CD4-positive, alpha-beta memory T cell (primary cell): ENCODE results near the gene SGIP1. TPM values are rescaled to one million over a fixed set of nuclear protein-coding genes. Genes with fewer than 3 reads are reported as not detected.
A peak's percentile ranks its signal among the peaks of the same experiment; 100 is the strongest.

Experiments
- CTCF ChIA-PET: fragments of 350-600 bp; sonication (Branson Sonifier 250); formaldehyde crosslinking; loops from one replicate; lab custom pipeline; 2021; ENCODE audit warnings: inconsistent platforms; ENCODE audit not compliant: partially characterized antibody; lab: Charles Lee
- POLR2A ChIA-PET: fragments of 350-600 bp; sonication (Branson Sonifier 250); formaldehyde crosslinking; loops from one replicate; lab custom pipeline; 2021; ENCODE audit not compliant: partially characterized antibody; lab: Charles Lee
- DNase-seq, 5 donors: peaks; one replicate each; pipeline versions ENCODE4 v3.0.0 to v3.0.0-alpha.2; 2020 to 2022; ENCODE audit warnings: mixed read lengths in 1 of 5
- H3K27ac ChIP-seq: one replicate; pipeline ENCODE4 v1.7.0; 2013; ENCODE audit warnings: low read depth, low read length
- H3K27me3 ChIP-seq: 2 replicates; pipeline ENCODE4 v1.7.0; 2013; ENCODE audit warnings: mild to moderate bottlenecking, low read length, moderate library complexity; ENCODE audit not compliant: insufficient read depth
- H3K36me3 ChIP-seq: 2 replicates; pipeline ENCODE4 v1.7.0; 2013; ENCODE audit warnings: mild to moderate bottlenecking, low read length, moderate library complexity; ENCODE audit not compliant: insufficient read depth
- H3K4me1 ChIP-seq: 2 replicates; pipeline ENCODE4 v1.7.0; 2013; ENCODE audit warnings: mild to moderate bottlenecking, low read length, moderate library complexity; ENCODE audit not compliant: insufficient read depth
- H3K4me3 ChIP-seq, 2 donors: one replicate each; pipeline ENCODE4 v1.7.0; 2013; ENCODE audit warnings: low read length in 2 of 2, mild to moderate bottlenecking in 1 of 2
- H3K9me3 ChIP-seq, 2 donors: one replicate each; pipeline ENCODE4 v1.7.0; 2013; ENCODE audit warnings: low read length in 2 of 2, control low read depth in 1 of 2; ENCODE audit not compliant: control insufficient read depth in 1 of 2
- H3K27ac Mint-ChIP-seq, 7 donors: one replicate each; pipeline ENCODE4 v1.8.0; 2020 to 2021; ENCODE audit warnings: mixed read lengths in 7 of 7, mild to moderate bottlenecking in 6 of 7, inconsistent platforms in 3 of 7, moderate library complexity in 3 of 7
- H3K27me3 Mint-ChIP-seq, 2 donors: one replicate each; pipeline ENCODE4 v1.8.0; 2020 to 2021; ENCODE audit warnings: mixed read lengths in 2 of 2
- H3K36me3 Mint-ChIP-seq, 2 donors: one replicate each; pipeline ENCODE4 v1.8.0; 2020 to 2021; ENCODE audit warnings: mixed read lengths in 2 of 2, inconsistent platforms in 1 of 2, mild to moderate bottlenecking in 1 of 2
- H3K4me1 Mint-ChIP-seq, 4 donors: one replicate each; pipeline ENCODE4 v1.8.0; 2020 to 2021; ENCODE audit warnings: mixed read lengths in 4 of 4, mild to moderate bottlenecking in 1 of 4
- H3K4me3 Mint-ChIP-seq, 8 donors: one replicate each; pipeline ENCODE4 v1.8.0; 2020 to 2021; ENCODE audit warnings: mixed read lengths in 8 of 8, mild to moderate bottlenecking in 7 of 8, moderate library complexity in 6 of 8, inconsistent platforms in 3 of 8
- H3K9me3 Mint-ChIP-seq, 8 donors: one replicate each; pipeline ENCODE4 v1.8.0; 2020 to 2021; ENCODE audit warnings: mixed read lengths in 8 of 8, mild to moderate bottlenecking in 5 of 8, inconsistent platforms in 3 of 8, moderate library complexity in 1 of 8
- intact Hi-C: fragments of 100-400 bp; cut with micrococcal nuclease; formaldehyde crosslinking; loops from one replicate; pipeline ENCODE4 v1.15.1; 2023
- polyA plus RNA-seq, 2 donors: library from polyadenylated mRNA; unstranded; fragments of 300-500 nt; fragmentation: Illumina TruSeq; gene quantifications; one replicate each; pipeline ENCODE4 v1.2.3, GENCODE V29; 2021
- total RNA-seq, 2 experiments: library from RNA; stranded (reverse); gene quantifications; one replicate each; pipeline ENCODE4 v1.2.3, GENCODE V29; 2021

The SGIP1 gene
- total and polyA plus RNA-seq, 4 experiments from 2014 or later: not detected

DNA sequence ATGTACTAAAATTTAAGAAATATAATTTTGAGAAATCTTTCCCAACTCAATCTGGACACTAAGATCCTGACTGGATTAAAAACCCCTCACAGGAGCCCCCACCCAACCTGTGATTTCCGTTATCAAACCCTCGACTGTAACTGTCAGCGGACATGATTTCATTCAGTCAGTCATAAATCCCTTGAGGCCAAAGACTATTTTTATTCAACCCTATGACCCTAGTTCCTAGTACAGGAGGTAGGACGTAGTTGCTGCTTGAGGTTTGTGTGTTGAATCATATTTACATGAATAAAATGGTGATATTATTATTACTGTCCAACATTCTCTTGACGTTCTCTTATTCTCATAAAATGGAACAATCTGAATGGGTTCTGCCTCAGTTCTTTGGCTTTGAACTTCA lies 145.2 kb downstream of the SGIP1 start:
- Mint-ChIP-seq H3K9me3 (peaks cover 0 to 2% (median 0%) of the 10 kb centered on the region in 8 donors), H3K27ac (no peak overlapping the region), H3K27me3 (peaks cover 8 to 15% of the 10 kb centered on the region in 2 donors), H3K36me3 (no peaks in the 10 kb centered on the region), H3K4me1 (no peaks in the 10 kb centered on the region), H3K4me3 (no peak overlapping the region)
- ChIA-PET POLR2A (no interaction called here), CTCF (interaction anchor here (1.3 kb wide), 1 partner anchor 46 kb away, joined by 3 read pairs; no protein-coding TSS in a partner anchor)
- no peak for DNase-seq
- no peaks in the 10 kb centered on the region for H3K9me3 ChIP-seq
- H3K4me3 ChIP-seq: no peak overlapping the region
- no peaks in the 10 kb centered on the region for H3K27me3 ChIP-seq
- intact Hi-C loops: no loop called here
- H3K36me3 ChIP-seq: no peaks in the 10 kb centered on the region
- no peaks in the 10 kb centered on the region for H3K4me1 ChIP-seq
- no peak overlapping the region for H3K27ac ChIP-seq

DNA sequence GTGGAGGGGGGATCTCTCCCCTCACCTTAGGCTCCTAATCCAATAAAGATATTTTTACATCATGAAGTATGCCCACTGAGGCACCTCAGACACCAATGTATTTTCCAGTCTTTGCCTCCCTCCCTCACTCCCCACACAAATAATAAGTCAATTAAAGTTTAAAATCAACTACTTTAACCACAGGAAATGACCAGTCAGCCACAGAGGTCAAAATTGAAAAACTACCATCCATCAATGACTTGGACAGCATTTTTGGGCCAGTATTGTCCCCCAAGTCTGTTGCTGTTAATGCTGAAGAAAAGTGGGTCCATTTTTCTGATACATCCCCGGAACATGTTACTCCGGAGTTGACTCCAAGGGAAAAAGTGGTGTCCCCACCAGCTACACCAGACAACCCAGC lies 147.7 kb downstream of the SGIP1 start:
- H3K27ac Mint-ChIP-seq: peak overlapping the region in 1 of 7 donors; percentile 17
- POLR2A ChIA-PET: no interaction called here
- Histone ChIP-seq H3K4me3 (no peak overlapping the region), H3K27me3 (no peaks in the 10 kb centered on the region), H3K36me3 (no peaks in the 10 kb centered on the region), H3K27ac (no peak overlapping the region), H3K4me1 (no peaks in the 10 kb centered on the region), H3K9me3 (no peaks in the 10 kb centered on the region)
- H3K9me3 Mint-ChIP-seq: peaks cover 0 to 2% (median 0%) of the 10 kb centered on the region in 8 donors
- no peak for DNase-seq
- H3K27me3 Mint-ChIP-seq: peaks cover 11% of the 10 kb centered on the region in 2 donors
- intact Hi-C loops: no loop called here
- H3K4me3 Mint-ChIP-seq: no peak overlapping the region
- CTCF ChIA-PET: no interaction called here
- H3K4me1 Mint-ChIP-seq: no peaks in the 10 kb centered on the region
- no peaks in the 10 kb centered on the region for H3K36me3 Mint-ChIP-seq

DNA sequence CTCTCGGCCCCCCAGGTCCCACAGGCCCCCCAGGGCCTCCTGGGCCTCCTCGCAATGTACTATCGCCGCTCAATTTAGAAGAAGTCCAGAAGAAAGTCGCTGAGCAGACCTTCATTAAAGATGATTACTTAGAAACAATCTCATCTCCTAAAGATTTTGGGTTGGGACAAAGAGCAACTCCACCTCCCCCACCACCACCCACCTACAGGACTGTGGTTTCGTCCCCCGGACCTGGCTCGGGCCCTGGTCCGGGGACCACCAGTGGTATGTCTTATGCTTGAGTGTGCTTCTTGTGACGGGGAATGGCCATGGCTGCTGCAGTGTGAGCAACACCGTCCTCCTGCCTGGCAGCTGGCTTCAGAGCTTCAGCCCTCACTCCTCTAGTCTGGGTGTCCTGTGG lies 148.2 kb downstream of the SGIP1 start:
- no peaks in the 10 kb centered on the region for H3K27me3 ChIP-seq
- Mint-ChIP-seq H3K36me3 (no peaks in the 10 kb centered on the region), H3K4me1 (no peaks in the 10 kb centered on the region), H3K9me3 (peaks cover 0 to 2% (median 0%) of the 10 kb centered on the region in 8 donors), H3K4me3 (no peak overlapping the region), H3K27me3 (peaks cover 11% of the 10 kb centered on the region in 2 donors), H3K27ac (no peak overlapping the region)
- H3K4me3 ChIP-seq: no peak overlapping the region
- H3K9me3 ChIP-seq: no peaks in the 10 kb centered on the region
- no peak for DNase-seq
- no peaks in the 10 kb centered on the region for H3K36me3 ChIP-seq
- H3K4me1 ChIP-seq: no peaks in the 10 kb centered on the region
- POLR2A ChIA-PET: no interaction called here
- H3K27ac ChIP-seq: no peak overlapping the region
- CTCF ChIA-PET: no interaction called here
- intact Hi-C loops: no loop called here

DNA sequence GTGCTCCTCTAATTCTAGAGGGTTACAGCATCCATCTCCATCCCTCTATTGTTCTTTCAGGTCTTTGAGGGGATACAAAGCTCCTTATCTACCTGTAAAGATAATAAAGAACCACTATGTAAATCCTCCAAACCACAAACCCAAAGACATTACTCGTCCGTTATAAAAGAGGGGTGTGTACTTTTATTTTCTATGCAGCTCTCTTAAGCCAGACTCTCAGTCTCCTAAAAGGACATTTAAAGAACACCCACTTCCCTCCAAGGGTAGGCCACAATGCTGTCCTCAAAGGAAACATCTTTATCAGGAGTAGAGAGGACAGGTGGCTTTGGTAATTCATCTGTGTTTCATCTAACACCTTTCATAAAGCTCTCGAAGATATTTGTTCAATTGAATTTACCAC lies 150.4 kb downstream of the SGIP1 start:
- H3K9me3 Mint-ChIP-seq: peaks cover 0 to 2% (median 0%) of the 10 kb centered on the region in 8 donors
- POLR2A ChIA-PET: no interaction called here
- H3K27ac Mint-ChIP-seq: no peak overlapping the region
- DNase-seq: no peak
- no peaks in the 10 kb centered on the region for H3K36me3 ChIP-seq
- H3K4me1 ChIP-seq: no peaks in the 10 kb centered on the region
- H3K36me3 Mint-ChIP-seq: no peaks in the 10 kb centered on the region
- CTCF ChIA-PET: no interaction called here
- H3K9me3 ChIP-seq: no peaks in the 10 kb centered on the region
- no peaks in the 10 kb centered on the region for H3K27me3 ChIP-seq
- H3K4me1 Mint-ChIP-seq: no peaks in the 10 kb centered on the region
- no peak overlapping the region for H3K27ac ChIP-seq
- no peak overlapping the region for H3K4me3 Mint-ChIP-seq
- peaks cover 10 to 12% of the 10 kb centered on the region in 2 donors for H3K27me3 Mint-ChIP-seq
- intact Hi-C loops: no loop called here
- H3K4me3 ChIP-seq: no peak overlapping the region

DNA sequence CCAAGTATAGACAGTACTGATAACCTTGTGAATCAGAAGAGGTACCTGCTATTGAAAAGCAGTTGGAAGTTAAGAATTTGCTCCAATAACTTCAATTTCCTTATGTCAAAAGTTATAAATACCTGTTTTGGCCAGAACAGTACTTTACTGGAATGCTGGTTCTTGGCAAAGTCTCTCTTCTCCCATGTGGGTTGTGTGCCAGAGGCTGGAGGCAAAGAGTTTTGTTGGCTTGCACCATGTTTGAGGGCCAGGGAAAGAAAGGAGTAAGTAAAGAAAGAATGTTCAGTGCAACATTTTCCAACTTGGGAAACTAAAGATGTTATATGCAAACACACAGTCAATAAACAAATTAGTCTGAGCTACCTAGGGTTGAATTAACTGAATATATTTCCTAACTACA lies 151.3 kb downstream of the SGIP1 start:
- Mint-ChIP-seq H3K27me3 (peaks cover 7 to 9% of the 10 kb centered on the region in 2 donors), H3K36me3 (no peaks in the 10 kb centered on the region), H3K4me3 (no peak overlapping the region), H3K27ac (no peak overlapping the region), H3K4me1 (no peaks in the 10 kb centered on the region), H3K9me3 (peaks cover 0 to 2% (median 0%) of the 10 kb centered on the region in 8 donors)
- Histone ChIP-seq H3K4me1 (no peaks in the 10 kb centered on the region), H3K27me3 (no peaks in the 10 kb centered on the region), H3K4me3 (no peak overlapping the region), H3K27ac (no peak overlapping the region), H3K9me3 (no peaks in the 10 kb centered on the region), H3K36me3 (no peaks in the 10 kb centered on the region)
- ChIA-PET POLR2A (no interaction called here), CTCF (interaction anchor here (0.8 kb wide), 1 partner anchor 12 kb away, joined by 3 read pairs; no protein-coding TSS in a partner anchor)
- intact Hi-C loops: no loop called here
- no peak for DNase-seq

DNA sequence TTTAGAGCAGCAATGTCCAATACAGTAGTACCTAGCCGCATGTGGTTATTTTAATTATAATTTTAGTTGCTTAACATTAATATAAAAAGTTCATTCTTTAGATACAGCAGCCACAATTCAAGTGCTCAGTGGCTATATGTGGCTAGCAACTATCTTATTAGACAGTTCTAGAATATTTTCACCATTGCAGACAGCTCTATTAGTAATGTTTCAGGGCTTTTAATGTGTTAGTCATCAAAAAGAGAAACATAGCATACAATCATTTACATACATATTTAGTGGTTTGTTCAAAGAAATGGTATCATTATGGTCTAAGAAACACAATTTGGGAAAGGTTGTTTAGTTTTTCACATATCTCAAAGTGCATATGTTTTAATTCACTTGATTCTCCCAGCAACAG lies 151.7 kb downstream of the SGIP1 start:
- no peak overlapping the region for H3K27ac Mint-ChIP-seq
- no peaks in the 10 kb centered on the region for H3K27me3 ChIP-seq
- H3K36me3 Mint-ChIP-seq: no peaks in the 10 kb centered on the region
- H3K4me1 ChIP-seq: no peaks in the 10 kb centered on the region
- no peak for DNase-seq
- intact Hi-C loops: no loop called here
- peaks cover 7 to 9% of the 10 kb centered on the region in 2 donors for H3K27me3 Mint-ChIP-seq
- H3K27ac ChIP-seq: no peak overlapping the region
- H3K9me3 Mint-ChIP-seq: peaks cover 0 to 2% (median 0%) of the 10 kb centered on the region in 8 donors
- H3K4me1 Mint-ChIP-seq: no peaks in the 10 kb centered on the region
- CTCF ChIA-PET: interaction anchor here (0.8 kb wide), 1 partner anchor 12 kb away, joined by 3 read pairs; no protein-coding TSS in a partner anchor
- POLR2A ChIA-PET: no interaction called here
- H3K9me3 ChIP-seq: no peaks in the 10 kb centered on the region
- H3K4me3 ChIP-seq: no peak overlapping the region
- no peaks in the 10 kb centered on the region for H3K36me3 ChIP-seq
- H3K4me3 Mint-ChIP-seq: no peak overlapping the region

DNA sequence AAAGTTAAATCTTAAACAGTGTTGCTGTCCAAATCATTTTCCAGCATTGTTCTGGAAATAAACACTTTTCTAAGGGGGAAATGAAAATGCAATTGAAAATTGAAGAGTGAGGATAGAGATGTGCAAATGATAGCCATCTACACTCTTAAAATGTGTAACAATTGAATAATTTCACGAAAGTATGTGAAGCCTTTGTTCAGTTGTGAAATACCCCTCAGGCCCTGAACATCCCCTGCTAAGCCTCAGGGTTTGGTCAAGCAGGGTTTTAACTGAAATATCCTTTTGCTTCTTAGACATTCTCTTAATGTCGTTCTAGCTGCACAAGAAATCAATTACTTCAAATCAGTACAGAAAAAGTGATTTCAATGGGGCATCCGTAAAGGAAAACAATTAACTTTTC lies 152.5 kb downstream of the SGIP1 start:
- H3K4me3 ChIP-seq: no peak overlapping the region
- H3K9me3 Mint-ChIP-seq: peaks cover 0 to 2% (median 0%) of the 10 kb centered on the region in 8 donors
- H3K4me1 ChIP-seq: no peaks in the 10 kb centered on the region
- H3K27me3 Mint-ChIP-seq: peaks cover 11 to 12% of the 10 kb centered on the region in 2 donors
- no peaks in the 10 kb centered on the region for H3K27me3 ChIP-seq
- ChIA-PET CTCF (no interaction called here), POLR2A (no interaction called here)
- no peaks in the 10 kb centered on the region for H3K36me3 Mint-ChIP-seq
- intact Hi-C loops: no loop called here
- H3K27ac Mint-ChIP-seq: no peak overlapping the region
- no peak overlapping the region for H3K27ac ChIP-seq
- no peaks in the 10 kb centered on the region for H3K9me3 ChIP-seq
- H3K4me3 Mint-ChIP-seq: no peak overlapping the region
- H3K36me3 ChIP-seq: no peaks in the 10 kb centered on the region
- no peak for DNase-seq
- H3K4me1 Mint-ChIP-seq: no peaks in the 10 kb centered on the region
